ENCODE measurements around the gene TRAF7.

The TRAF7 gene

GRCh38 chr16:2147981-2148671 lies 7.5 kb upstream of the TRAF7 start, which contains the start of gene RAB26:
Gene RAB26 (plus strand): TSS chr16:2148625. CDS start chr16:2148784, 159 bp downstream.
- DNase-seq (ENCODE audit: low read depth), result peak; percentile 64

DNA sequence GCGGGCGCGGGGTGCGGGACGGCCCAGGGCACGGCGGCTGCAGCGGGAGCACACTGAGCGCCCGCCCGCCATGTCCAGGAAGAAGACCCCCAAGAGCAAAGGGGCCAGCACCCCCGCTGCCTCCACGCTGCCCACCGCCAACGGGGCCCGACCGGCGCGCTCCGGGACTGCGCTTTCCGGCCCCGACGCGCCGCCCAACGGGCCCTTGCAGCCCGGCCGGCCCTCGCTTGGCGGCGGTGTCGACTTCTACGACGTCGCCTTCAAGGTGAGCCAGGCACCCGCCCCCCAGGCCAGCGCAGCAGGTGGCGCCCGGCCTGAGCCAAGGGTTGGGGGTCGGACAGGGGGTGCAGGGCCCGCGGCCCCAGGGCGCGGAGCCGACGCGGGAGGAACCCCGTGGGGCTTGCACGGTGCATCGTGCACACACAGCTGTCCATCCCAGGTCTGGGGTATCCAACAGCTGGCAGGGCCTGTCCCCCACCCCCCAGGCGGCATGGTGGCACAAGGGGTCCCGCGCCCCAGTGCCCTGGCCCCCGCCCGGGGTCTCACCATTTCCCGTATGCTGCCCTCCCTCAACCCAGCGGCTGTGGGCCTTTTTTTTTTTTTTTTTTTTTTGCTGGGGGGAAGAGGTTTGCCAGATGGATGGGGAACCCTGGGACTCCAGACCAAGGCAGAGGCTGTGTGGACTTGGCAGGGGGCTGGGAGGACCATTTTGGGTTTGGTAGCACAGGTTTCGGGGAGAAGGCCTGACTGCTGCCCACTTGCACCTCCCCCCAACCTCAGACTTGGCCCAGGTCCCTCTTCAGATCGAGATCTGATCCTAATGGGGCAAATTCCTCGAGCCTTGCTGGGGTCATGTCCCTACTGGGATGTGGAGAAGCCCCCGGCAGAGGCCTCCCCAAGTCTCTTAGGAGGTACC lies 6.6 kb upstream of the TRAF7 start:
- DNase-seq (ENCODE audit: low read depth), result peak; percentile 59

DNA sequence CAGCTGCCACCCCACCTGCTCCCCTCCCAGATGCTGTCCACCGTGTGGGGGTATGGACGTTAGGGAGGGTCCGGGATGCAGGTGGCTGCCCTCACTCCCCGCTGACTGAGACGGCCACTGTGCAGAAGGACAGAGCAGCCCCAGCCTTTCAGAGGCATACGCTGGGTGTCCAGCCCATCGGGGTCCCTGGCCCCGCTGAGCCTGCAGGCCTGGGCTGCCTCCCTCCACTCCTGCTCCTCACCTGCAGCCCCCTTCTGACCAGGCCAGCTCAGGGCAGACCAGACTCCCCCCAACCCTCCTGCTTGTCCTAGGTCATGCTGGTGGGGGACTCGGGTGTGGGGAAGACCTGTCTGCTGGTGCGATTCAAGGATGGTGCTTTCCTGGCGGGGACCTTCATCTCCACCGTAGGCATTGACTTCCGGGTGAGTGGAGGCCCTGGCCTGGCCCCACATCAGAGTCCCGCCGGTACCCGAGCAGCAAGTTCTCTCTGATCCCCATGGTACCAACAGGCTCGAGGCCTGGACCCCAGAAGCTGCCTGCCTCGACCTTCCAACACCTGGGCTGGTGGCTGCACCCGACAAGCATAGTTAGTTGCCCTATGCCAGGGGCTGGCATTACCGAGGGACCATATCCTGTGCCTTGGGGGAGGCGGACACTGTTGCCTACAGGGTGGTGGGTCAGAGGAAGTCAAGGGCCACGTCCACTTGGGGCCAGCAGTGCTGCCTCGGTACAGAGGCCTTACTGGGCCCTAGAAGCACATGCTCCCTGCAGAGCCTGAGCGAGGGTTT lies 5.8 kb upstream of the TRAF7 start:
- DNase-seq (ENCODE audit: low read depth), result peak; percentile 61

- DNase-seq (ENCODE audit: low read depth), result peak; percentile 72
These were observed 5.0 kb upstream of the TRAF7 start for GRCh38 chr16:2150418-2151187.

- DNase-seq (ENCODE audit: low read depth), result peak; percentile 53
These were observed 4.1 kb upstream of the TRAF7 start for GRCh38 chr16:2151188-2152091.

GRCh38 chr16:2152695-2153506 lies 2.7 kb upstream of the TRAF7 start:
- peak; percentile 47 for DNase-seq (ENCODE audit: low read depth)

DNA sequence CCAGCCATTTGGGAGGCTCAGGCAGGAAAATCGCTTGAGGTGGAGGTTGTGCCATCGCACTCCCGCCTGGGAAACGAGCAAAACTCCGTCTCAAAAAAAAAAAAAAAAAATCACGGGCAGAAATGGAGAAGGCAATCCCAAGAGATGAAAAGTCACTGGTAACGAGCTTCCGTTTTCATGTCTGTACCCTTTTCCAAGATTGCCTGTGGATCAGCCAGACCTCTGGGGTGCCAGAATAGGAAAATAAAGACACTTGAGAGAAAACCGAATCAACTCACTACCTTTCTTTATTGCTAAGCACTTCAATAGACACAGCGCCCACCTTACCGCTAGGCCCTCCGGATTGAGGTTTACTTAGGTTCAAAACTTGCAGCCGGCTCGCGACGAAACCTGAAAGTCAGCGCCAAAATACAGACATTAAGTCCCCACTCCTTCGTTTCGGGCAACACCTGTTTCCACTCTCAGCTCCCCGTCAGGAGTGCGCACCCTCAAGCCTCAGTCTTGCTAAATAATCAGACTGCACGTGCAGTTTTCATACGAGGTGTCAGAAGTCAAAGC lies 970 bp upstream of the TRAF7 start:
- no peak for DNase-seq (ENCODE audit: low read depth)

DNA sequence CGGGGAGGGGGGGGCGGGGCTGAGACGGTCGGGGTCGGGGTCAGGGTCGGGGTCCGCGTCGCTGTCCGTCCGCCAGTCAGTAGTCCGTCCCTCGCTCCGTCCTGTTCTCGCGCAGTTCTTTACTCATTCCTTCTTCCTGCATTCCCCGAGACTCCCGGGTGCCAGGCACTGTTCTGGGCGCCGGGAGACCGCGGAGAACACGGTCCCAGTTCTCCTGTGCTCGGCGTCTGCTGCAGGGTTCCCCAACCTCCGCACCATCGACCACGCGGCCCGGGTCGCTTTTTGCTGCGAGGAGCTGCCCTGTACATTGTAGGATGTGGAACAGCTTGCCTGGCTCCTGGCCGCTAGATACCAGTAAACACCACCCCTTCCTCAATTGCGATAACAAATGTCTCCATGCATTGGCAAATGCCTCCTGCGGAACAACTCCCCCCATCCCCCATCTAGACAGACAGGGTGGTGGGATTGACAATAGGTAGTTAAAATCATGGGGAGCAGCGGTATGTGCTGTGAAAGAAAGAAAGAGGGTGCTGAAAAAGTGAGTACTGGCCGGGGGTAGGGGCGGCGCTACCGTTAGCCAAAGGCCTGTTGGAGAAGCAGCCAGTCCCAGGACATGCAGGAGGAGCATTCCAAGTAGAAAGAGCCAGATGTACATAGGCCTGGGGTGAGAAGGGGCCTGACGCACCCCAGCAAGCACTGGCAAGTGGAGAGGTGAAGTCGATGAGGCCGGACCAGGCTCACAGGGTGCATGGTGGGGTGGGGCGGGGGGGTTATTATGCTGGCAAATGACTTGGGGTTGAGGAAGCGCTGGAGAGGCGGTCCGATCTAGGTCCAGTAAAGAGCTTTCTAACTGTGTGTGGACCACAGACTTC lies 631 bp downstream of the TRAF7 start:
- peak; percentile 78 for DNase-seq (ENCODE audit: low read depth)

GRCh38 chr16:2156849-2157224 lies 1.3 kb downstream of the TRAF7 start:
- DNase-seq (ENCODE audit: low read depth), result no peak

- DNase-seq (ENCODE audit: low read depth), result no peak
These were observed 2.1 kb downstream of the TRAF7 start for GRCh38 chr16:2157480-2158261.

GRCh38 chr16:2158262-2158638 lies 2.7 kb downstream of the TRAF7 start:
- no peak for DNase-seq (ENCODE audit: low read depth)

GRCh38 chr16:2159175-2159838 lies 3.7 kb downstream of the TRAF7 start:
- no peak for DNase-seq (ENCODE audit: low read depth)

- DNase-seq (ENCODE audit: low read depth), result no peak
These were observed 5.5 kb downstream of the TRAF7 start for GRCh38 chr16:2160915-2161551.

DNA sequence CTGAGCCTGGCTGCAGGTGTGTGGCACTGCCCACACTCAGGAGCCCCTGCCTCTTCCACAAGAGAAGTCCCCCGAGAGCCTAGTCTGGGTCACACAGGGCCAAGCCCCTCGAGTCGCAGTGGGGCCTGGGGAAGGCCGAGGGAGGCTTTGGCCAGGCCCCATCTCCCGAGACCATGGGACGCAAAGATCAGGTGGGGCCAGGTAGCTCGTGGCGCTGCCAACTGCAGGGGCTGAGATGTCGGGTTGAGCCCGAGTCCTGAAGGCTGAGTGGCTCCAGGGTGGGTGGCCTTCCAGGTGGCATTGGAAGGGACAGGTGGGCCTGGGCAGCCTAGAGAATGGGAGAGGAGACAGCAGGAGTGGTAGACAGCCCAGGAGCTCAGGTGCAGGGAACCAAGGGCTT lies 6.3 kb downstream of the TRAF7 start:
- DNase-seq (ENCODE audit: low read depth), result no peak

DNA sequence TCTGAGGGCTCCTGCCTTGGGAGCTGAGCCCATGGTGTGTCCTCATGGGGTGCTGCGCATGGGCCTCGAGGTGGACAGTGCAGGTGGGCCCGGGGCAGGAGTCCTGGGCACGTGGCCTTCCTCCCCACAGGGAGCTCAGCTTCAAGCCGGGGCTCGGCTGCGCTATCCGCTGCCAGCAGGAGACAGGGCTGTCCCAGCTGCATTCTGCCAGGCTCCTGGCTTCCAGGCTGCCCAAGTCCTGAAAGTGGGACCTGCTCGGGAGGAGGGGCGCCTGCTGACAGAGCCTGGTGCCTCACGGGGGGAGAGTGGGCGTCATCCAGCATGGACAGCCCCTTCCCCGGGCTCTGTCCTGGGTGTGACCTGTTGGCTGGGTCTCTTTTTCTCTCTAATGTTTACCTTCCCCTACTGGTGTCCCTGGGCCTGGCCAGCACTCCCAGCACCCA lies 7.1 kb downstream of the TRAF7 start:
- DNase-seq (ENCODE audit: low read depth), result no peak

DNA sequence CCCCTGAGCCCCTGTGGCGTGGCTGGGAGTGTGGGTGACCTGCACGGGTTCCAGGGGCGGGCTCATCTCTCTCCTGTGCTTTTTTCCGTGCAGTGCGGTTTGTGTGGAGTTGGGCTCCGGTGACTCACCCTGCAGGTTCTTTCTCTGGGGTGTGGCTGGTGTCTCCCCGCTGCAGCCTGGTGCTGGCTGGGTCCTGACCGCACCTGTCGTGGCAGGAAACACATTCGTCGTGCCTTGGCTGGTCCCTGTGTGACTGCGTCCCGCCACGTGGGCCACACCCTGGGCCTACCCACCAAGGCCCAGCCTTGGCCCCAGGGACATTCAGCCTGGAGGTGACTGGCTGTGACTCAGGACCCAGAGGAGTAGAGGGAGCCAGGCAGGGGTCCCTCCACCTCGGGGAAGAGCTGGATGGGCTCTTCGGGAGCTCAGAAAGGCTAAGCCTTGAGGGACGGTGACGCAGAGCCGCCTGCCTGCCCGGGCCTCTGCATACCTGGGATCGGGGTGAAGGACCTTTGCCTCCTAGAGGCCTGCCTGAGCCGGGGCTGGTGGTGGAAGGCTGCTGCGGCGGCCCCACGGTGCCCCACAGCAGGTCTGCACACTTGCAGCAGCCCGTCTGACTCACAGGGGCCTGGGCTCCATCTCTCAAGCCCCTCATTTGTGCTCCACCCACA lies 7.8 kb downstream of the TRAF7 start:
- DNase-seq (ENCODE audit: low read depth), result no peak
